NCI-H510A (cell line): ENCODE measurements around the gene POGK.

Source experiments
- DNase-seq: peaks from one replicate; lab custom pipeline; 2025; lab: John Stamatoyannopoulos, UW

Gene POGK

GRCh38 chr1:166902279-166902678 lies 63.0 kb downstream of the POGK start:
- no peak for DNase-seq

DNA sequence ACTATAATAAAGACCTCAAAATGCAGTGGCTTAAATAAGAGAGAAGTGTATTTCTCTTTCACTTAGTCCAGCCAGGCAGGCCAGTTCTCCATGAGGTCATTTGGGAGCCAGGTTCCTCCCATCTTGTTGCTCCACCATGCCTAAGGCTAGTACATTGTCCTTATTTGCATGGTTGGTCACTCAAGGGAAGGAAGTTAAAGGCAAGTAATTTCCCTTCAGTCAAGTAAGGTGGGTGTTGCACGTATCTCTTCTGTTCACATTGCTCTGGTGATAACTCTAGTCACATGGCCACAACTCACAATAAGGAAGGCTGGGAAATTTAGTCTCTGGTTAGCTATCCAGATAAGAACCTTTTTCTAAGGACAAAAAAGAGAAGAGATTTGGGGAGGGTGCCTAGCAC lies 64.0 kb downstream of the POGK start:
- no peak for DNase-seq

DNA sequence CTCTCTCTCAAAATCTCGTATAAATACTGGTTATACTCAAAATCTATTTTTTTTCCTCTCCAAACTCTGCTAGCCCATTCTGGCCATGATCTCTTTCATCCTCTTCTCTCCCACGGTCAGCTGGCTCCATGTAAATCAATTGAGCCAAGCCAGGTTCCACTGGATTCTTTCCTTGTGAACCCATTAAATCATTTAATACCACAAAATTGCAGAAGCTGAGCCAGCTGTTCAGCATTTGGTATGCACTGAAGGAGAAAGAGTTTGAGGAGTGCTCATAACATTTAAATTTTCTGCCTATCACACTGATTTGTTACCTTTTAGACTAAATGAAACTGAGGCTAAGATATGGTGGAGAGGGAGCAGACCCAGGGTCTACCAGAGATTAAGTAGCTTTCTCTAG lies 65.9 kb downstream of the POGK start:
- DNase-seq = no peak

GRCh38 chr1:166905900-166906299 lies 66.6 kb downstream of the POGK start:
- no peak for DNase-seq
